Inflammatory macrophage (primary cell): Measurements from ENCODE around the gene AGFG2.
"Not testable (repeated sequence)": the region's sequence is repeated elsewhere in the genome, so short reads cannot be mapped to it uniquely, and the experiment has no call there.

Experiments used
- DNase-seq, 2 donors: peaks; one replicate each; pipeline ENCODE4 v3.0.0-alpha.2; 2020 to 2022

Gene AGFG2

DNA sequence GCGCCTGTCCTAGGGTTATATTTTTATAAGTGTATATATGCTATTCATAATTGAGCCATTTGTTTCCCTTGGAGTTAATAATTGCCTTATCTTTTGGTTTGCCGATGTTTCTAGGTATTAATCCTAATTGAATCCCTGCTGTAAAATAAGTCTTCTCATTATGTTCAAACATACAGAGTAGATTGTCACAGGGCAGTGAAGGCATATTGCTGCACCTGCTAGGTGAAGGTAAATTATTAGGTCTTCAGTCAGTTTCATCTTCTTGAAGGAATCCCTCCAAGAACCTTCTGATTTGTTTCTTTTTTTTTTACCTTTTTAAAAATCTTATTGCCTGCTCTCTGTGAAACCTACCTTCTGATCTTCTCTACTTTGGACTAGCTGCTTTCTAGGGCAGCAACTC lies 17.9 kb upstream of the AGFG2 start:
- no peak for DNase-seq

- peak; percentile 72 to 76 for DNase-seq
Measured at GRCh38 chr7:100521909-100522593, 17.0 kb upstream of the AGFG2 start.

DNA sequence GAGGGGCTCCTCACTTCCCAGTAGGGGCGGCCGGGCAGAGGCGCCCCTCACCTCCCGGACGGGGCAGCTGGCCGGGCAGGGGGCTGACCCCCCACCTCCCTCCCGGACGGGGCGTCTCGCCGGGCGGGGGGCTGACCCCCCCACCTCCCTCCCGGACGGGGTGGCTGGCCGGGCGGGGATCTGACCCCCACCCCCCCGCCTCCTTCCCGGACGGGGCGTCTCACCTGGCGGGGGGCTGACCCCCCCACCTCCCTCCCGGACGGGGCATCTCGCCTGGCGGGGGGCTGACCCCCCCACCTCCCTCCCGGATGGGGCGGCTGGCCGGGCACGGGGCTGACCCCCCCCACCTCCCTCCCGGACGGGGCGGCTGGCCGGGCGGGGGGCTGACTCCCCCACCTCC lies 15.8 kb upstream of the AGFG2 start:
- not testable (repeated sequence) for DNase-seq

DNA sequence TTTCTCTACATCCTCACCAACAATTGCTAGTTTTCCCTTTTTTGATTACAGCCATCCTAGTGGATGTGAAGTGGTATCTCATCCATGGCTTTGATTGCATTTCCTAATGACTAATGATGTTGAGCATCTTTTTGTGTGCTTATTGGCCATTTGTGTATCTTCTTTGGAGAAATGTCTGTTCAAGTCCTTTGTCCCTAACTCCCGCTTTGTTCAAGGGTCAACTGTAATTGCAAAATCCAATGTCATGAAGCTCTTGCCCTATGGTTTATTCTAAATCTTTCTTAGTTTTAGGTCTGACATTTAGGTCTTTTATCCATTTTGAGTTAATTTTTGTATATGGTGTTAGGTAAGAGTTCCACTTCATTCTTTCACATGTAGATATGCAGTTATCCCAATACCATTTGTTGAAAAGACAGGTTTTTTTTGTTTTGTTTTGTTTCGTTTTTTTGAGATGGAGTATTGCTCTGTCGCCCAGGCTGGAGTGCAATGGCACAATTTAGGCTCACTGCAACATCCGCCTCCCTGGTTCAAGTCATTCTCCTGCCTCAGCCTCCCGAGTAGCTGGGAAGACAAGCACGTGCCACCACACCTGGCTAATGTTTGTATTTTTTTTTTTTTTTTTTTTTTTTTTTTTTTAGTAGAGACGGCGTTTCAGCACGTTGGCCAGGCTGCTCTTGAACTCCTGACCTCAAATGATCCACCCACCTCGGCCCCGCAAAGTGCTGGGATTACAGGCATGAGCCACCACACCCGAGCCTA lies 10.7 kb upstream of the AGFG2 start:
- not testable (repeated sequence) for DNase-seq

DNA sequence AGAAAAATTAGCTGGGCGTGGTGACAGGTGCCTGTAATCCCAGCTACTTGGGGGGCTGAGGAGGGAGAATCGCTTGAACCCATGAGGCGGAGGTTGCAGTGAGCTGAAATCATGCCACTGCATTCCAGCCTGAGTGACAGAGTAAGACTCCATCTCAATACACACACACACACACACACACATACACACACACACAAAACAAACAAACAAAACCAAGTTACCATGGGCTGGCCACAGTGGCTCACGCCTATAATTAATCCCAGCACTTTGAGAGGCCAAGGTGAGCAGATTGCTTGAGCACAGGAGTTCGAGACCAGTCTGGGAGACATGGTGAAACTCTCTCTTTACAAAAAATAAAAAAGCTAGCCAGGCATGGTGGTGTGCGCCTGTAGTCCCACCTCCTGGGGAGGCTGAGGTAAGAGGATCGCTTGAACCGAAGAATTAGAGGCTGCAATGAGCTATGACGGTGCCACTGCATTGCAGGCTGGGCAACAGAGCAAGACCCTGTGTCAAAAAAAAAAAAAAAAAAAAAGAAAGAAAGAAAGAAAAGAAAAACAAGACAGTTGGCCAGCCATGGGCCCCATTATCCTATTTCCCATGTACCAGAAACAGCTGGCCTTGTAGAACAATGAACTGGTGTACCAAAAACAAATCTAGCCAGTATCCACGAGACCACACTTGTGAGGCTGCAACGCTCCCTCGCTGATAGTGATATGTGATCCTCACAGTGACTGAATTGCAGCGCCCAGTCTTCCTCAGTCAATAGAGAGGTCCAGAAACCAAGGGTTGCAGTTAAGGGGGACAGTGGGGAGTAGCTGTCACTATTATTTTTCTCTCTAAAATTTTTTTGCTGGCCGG lies 6.6 kb upstream of the AGFG2 start:
- DNase-seq: no peak

DNA sequence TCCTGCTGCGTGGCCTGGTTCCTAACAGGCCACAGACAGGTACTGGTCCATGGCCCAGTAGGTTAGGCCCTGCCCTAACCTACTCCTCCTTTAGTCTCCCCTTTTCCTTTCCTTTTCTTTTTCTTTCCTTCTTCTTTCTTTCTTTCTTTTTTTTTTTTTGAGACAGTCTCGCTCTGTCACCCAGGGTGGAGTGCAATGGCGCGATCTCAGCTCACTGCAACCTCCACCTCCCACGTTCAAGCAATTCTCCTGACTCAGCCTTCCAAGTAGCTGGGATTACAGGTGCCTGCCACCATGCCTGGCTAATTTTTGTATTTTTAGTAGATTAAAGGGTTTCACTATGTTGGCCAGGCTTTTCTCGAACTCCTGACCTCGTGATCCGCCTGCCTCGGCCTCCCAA lies 3.0 kb upstream of the AGFG2 start:
- not testable (repeated sequence) for DNase-seq

DNA sequence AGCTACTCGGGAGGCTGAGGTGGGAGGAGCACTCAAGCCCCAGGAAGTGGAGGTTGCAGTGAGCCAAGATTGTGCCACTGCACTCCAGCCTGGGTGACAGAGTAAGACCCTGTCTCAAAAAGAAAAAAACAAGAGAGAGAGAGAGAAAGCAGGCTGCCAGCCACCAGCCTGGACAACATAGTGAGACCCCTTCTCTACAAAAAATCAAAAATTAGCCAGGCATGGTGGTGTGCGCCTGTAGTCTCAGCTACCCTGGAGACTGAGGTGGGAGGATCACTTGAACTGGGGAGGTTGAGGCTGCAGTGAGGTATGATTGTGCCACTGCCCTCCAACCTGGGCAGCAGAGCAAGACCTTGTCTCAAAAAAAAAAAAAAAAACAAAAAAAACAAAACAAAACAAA lies 2.3 kb upstream of the AGFG2 start:
- not testable (repeated sequence) for DNase-seq

- DNase-seq: no peak
Measured at GRCh38 chr7:100538348-100538653, 702 bp upstream of the AGFG2 start.

- no peak for DNase-seq
Measured at GRCh38 chr7:100539436-100540006, 518 bp downstream of the AGFG2 start.

DNA sequence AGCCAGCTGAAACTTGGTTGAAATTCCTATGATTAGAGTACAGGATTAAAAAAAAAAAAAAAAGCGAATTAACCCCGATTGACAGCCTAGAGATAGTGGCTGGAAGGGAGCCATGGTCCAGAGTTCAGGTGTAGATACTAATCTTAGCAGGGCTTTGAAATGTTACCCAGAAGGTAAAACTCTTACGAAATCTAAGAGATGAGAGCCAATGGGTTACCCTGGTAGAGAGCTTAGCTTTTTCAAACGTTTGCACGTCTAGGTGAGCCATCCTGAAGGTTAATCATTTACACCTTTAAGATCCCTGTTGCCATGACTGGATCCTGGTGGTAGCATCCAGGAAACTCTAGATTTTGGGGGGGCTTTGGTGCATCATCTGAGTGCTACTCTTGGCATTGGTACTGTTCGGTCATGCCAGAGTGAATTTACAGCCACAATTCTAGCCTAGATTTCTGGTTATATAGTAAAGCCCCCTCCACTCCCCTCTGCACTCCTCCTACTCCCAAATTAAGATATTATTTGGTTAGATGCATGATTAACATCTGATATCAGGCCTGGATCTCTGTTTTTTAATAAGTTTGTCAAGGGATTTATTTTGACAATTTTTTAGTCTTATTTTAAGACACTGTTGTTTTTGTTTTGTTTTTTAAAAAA lies 1.2 kb downstream of the AGFG2 start:
- DNase-seq: no peak

DNA sequence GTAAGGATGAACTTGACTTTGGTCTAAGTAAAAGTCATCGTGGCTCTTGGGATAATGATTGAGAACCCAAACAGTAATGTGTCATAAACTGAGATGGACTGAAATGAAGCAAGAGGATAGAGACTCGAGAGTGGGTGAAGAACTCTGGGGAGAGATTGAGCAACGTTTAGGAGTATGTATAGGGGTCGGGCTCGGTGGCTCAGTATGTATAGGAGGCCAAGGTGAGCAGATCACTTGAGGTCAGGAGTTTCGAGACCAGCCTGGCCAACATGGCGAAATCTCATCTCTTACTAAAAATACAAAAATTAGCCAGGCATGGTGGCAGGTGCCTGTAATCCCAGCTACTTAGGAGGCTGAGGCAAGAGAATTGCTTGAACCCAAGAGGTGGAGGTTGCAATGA lies 2.3 kb downstream of the AGFG2 start:
- peak; percentile 18 to 24 for DNase-seq

DNA sequence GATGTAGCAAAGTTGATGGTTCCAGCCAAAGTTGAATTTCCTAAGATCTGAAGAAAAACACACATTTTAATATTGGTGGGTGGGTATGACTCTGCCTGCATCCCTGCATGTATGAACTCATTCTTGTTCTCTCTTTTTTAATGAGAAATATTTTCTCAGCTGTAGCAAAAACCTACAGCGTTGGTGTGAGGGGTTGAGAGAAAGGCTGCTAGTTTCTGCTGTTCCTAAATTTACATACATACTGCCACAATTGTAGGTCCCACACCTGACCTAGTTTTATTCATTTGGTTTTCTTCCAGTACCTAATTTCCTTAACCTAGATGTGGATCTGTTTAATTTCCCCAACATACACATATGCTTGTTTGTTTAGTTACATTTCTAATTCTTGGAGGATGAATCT lies 4.6 kb downstream of the AGFG2 start:
- no peak for DNase-seq

GRCh38 chr7:100544386-100544785 lies 5.4 kb downstream of the AGFG2 start:
- DNase-seq: no peak

DNA sequence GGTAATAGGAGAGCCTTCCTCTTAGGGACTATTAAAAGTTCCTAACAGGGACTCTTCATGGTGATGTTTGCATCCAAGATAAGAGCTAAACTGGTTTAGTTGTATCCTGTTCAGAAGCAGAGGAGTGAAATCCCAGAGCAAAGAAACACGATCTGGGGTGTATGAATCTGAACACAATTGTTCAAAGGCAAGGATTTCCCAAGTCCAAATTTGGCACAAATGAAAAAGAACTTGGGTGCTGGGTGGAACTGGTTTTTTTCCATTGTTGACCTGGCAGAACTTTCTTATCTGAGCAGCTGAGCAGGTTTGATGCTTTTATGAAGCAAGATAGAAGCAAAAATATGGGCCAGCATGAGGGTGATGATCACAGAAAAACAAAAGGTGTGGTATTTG lies 6.0 kb downstream of the AGFG2 start:
- DNase-seq: no peak

GRCh38 chr7:100545360-100546128 lies 6.5 kb downstream of the AGFG2 start:
- DNase-seq: peak in 1 of 2 donors; percentile 3

GRCh38 chr7:100546129-100546925 lies 7.3 kb downstream of the AGFG2 start:
- DNase-seq: no peak

- no peak for DNase-seq
Measured at GRCh38 chr7:100546926-100547800, 8.2 kb downstream of the AGFG2 start.

DNA sequence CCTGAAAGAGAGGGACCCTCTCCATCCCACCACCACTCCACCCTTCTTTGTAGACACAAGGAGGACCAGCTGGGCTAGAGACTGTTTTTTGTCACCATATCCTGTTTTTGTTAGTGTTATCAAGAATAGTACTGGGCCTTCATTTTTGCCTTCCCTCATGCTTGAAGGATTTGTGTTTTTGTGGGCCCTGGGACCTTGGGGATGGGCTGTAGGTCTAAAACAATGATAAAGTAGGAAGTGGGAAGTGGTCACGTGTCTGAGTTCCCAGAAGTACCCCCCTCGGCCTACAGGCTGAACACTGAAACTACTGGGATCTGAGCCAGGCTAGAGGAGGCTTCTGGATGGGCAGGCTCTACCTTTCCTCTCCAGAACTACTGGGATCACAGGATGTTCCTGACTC lies 8.9 kb downstream of the AGFG2 start:
- peak in 1 of 2 donors; percentile 19 for DNase-seq

GRCh38 chr7:100548446-100548845 lies 9.4 kb downstream of the AGFG2 start:
- not testable (repeated sequence) for DNase-seq

GRCh38 chr7:100552532-100552931 lies 13.5 kb downstream of the AGFG2 start:
- DNase-seq: no peak
